Stimulated activated CD4-positive, alpha-beta T cell treated with anti-CD3 and anti-CD28 coated beads, Interleukin-1b, Interleukin-23, amount 100 ng/mL, for 1 hour (primary cell): Measurements from ENCODE around the gene PRR7.

Experiments
- DNase-seq, 2 donors: peaks; one replicate each; pipeline ENCODE4 v3.0.0-alpha.2; 2020; ENCODE audit warnings: low read depth in 2 of 2

Gene PRR7

DNA sequence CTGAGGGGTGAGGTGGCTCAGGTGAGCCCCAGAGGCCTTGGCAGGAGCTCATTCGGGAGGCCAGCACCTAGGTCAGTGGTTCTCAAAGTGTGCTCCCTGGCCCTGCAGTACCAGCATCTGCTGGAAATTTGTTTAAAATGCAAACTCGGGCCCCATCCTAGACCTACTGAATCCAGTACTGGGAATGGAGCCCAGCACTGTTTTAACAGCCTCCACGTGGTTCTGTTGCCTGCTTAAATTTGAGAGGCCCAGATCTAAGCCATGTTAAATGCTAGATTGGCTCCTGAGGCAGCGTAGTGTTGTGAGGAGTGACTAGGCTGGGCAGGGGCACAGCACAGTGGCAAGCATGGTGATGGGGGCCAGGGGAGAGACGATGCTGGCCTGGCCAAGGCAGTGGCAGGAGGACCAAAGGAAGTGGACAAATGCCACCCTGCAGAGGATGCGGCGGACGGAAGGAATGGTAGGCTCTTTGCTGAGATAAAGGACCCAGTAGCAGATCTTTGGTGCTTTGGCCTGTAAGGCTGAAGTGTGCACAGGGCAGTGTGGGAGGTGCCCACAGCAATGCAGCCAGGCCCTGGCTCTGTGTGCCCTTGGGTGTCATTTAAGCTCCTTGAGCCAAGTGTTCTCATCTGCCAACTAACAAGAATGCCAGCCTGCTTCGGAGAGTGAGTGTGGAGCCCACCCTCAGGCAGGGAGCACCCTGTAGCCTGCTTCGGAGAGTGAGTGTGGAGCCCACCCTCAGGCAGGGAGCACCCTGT is 4.2 kb downstream of the PRR7 start:
- DNase-seq, result no peak

DNA sequence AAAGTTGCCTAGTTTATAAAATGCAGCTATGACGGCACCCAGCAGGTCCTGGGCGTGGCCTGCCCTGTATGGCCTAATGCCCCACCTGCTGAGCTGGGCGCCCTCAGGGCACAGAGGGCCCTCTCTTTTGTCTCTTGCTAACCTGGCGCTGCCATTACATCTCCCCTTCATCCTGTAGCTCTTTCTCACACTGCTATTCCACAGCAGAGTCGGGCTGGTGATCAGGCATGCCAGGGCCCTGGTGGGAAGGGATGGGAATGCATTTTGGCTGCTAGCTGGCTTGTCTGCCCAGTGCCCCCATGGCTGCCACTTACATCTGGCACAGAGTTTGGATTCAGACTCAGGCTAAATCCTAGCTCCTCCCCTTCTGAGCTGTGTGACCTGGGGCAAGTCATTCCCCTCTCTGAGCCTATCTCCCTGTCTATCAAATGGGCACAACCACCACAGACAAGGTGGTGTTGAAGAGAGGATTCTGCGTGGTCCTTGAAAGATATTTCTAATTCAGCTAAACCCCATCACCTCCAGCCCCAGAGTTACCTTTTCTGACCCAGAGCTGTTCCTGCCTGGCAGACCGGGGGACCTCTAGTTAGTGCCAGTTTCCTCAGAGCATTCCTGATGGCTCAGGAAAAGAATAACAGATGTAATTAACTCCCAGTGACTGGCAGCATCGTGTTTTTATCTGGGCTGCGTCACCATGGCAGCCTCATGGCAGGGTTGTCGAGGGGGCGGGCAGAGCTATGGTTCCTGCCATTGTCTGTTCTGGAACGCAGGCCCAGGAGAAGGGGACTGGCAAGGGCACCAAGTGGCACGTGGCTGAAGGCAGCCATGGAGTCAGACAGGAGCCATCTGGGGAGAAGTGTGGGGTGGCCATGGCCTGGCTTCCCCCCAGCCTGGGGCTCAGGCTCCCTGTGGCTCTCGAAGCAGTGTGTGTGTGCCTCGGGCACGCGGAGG is 6.3 kb downstream of the PRR7 start:
- DNase-seq, result no peak

GRCh38 chr5:177453852-177454396 is 7.3 kb downstream of the PRR7 start:
- no peak for DNase-seq

- peak; percentile 88 to 97 for DNase-seq
These were observed 7.9 kb downstream of the PRR7 start for GRCh38 chr5:177454397-177455035.

- peak; percentile 79 to 86 for DNase-seq
These were observed 8.5 kb downstream of the PRR7 start for GRCh38 chr5:177455036-177455660.

DNA sequence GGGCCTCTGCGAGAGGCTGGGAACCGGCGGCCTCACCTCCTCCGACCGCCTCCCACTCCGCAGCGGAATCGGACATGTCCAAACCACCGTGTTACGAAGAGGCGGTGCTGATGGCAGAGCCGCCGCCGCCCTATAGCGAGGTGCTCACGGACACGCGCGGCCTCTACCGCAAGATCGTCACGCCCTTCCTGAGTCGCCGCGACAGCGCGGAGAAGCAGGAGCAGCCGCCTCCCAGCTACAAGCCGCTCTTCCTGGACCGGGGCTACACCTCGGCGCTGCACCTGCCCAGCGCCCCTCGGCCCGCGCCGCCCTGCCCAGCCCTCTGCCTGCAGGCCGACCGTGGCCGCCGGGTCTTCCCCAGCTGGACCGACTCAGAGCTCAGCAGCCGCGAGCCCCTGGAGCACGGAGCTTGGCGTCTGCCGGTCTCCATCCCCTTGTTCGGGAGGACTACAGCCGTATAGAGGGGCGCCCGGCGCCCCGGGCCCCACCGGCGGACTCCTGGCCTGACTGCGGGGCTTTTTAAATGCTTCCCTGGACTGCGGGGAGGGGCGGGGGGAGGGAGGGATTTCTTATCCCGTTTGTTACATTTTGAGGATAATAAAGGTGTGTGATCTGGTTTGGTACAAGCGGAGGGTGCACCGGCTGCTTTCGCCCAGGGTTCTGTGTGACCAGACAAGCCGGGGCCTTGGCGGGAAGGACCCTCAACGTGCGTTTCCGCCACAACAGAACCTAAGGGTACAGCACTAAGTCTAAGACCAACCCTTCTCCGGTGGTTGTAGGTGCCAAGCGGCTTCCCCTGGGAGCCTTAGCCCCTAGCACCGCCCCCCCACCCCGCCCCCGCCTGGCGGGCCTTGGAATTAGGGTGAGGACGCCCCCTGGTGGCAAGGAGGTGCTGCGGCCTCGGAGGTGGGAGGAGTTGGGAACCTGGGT is 9.3 kb downstream of the PRR7 start:
- DNase-seq, result peak; percentile 93 to 99

GRCh38 chr5:177456591-177456964 is 10.0 kb downstream of the PRR7 start:
- DNase-seq, result no peak

DNA sequence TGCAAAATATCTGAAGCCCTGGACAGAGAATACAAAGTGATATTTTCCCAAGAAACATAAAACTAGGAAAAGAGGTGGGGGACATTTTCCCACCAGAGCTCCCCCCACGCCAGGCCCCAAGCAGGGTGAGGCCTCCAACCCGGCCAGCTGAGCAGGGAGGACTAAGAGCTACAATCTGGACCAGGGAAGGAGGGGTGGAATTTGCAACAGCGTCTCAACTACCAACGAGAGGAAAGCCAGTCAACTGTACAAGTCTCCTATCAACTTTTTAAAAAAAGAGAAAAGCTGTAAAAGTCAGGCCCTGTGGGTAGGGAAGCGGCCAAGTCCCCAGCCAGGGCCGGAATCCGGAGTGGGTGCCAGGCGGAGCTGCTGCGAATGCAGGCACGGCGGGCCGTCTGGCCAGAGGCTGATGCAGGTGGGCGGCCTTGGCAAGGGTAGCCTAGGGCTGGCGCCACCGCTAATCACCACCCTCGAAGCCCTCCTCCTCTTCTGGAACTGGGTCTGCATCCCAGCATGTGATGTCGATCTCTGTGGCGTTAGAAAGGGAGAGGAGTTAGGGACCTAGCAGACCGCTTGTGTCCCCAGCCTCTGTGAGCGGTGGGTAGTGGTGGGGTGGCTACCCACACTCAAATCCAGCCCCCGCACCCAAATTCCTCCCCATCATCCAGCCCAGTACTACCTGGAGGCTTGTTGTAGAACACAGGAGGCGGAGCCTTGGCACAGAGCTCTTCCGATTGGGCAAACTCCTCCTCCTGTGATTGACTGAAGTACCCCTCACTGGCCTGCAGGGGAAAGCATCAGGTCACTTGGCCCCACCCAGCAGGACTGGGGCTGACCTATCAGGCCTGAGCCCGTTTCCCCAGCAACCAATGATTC is 10.6 kb downstream of the PRR7 start:
- DNase-seq, result no peak

- no peak for DNase-seq
These were observed 11.5 kb downstream of the PRR7 start for GRCh38 chr5:177457852-177458681.

- DNase-seq, result no peak
These were observed 12.3 kb downstream of the PRR7 start for GRCh38 chr5:177458912-177459350.

- DNase-seq, result no peak
These were observed 12.7 kb downstream of the PRR7 start for GRCh38 chr5:177459357-177459756.

- no peak for DNase-seq
These were observed 13.4 kb downstream of the PRR7 start for GRCh38 chr5:177459819-177460628.

DNA sequence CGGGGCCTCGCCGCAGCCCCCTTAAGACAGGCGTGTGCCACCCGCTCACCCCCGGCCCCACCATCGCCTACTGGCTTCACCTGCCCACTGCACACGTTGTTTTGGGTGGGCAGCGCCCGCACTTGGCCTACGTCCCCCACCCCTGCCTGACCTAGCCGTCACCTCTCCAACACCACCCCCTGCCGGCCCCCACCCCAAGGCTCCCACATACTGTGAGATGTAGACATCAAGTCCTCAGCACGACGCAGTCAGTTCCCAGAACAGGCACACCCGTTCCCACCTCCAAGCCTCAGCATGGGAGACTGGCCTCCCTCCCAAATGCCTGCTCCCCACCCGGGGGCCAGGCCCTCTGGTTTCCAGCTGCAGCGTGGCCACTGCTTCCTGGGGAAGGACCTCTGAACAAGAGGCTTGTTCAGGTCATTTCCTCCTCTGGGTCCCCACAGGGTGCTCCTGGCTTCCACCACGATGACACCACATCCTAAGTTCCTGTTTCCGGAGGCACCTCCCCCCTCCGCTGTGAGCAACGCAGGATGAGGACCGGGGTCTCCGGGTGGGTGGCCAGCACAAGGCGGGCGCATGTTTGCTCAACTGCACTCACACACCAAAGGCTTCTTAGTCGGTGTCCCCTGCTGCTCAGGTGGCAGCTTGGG is 15.5 kb downstream of the PRR7 start:
- DNase-seq, result no peak

- no peak for DNase-seq
These were observed 18.4 kb downstream of the PRR7 start for GRCh38 chr5:177465044-177465443.

DNA sequence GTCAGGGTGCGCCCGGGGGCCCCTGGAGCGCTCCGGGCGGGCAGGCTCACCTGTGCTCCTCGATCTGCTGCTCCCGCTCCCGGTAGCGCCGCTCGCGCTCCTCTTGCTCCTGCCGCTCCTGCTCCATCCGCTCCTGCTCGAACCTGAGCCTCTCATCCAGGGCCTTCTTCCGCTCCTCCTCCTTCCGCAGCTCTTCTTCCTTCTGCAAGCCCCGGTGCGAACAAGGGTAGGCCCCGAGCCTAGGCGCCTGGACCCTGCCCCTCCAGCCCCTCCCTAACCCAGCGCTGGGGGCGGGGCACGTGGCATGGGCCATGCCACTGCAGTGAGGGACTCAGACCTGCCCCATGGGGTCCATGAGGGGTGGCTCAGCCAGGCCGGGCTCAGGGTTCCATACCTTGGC is 20.2 kb downstream of the PRR7 start:
- DNase-seq, result no peak

DNA sequence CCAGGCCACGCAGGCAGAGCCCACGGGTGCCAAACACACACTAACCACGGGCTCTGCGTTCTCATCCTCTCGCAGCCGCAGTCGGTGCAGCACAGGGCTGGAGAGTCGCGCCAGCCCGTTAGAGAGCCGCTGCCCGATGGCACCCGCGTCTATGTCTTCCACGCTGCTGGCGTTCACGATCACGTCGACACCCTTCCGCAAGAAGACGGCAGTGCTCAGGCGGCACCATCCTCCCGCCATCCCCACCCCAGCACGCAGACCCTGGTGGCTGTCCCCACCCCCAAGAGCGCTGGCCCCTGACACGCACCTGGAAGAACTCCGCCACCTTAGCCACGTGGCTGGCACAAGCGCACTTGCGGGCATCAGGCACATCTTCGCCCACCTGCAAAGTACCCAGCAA is 20.8 kb downstream of the PRR7 start:
- DNase-seq, result no peak

DNA sequence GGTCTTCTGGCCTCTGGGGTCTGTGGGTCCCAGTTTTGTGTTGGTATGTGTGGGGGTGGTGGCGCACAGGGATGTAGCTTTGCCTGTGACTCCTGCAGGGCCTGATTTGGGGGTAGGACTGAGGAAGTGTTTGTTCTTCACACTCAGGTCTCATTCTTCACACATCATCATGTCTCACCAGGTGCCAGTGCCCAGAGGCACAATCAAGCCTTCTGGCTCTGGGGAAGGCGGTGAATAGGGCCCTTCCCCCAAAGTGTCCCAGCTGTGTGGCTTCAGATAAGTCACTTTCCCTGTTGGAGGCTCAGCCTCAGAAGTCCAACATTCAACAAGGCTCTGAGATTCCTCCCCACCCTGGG is 21.7 kb downstream of the PRR7 start:
- no peak for DNase-seq
